Measurements from ENCODE around the gene SUMO2. TPM values are rescaled to one million over a fixed set of nuclear protein-coding genes. Genes with fewer than 3 reads are reported as not detected.
A peak's percentile ranks its signal among the peaks of the same experiment; 100 is the strongest.

SUMO2 gene
- total and polyA plus RNA-seq, 10 of the 15 experiments (the other 5 are each of a cell fraction or from before 2014, with no cell fraction given): 163 to 803 (median 555) TPM

GRCh38 chr17:75152523-75152921 is 30.2 kb downstream of the SUMO2 start:
- Histone ChIP-seq H3K9me3 (replicated peaks; ENCODE audit: control insufficient read depth, insufficient read depth, low read length) (no peaks in the 10 kb centered on the region), H3K4me3 (peak overlapping the region; percentile 90), H3K36me3 (ENCODE audit: control insufficient read depth in 2 of 2, insufficient read depth in 2 of 2, low read length in 1 of 2) (peaks cover 4 to 6% of the 10 kb centered on the region in 2 experiments; a peak in 3 of 4 replicates), H3K27ac (ENCODE audit: control insufficient read depth, insufficient read depth) (peak overlapping the region; percentile 90), H3K4me2 (ENCODE audit: control insufficient read depth, insufficient read depth) (peak overlapping the region; percentile 89), H3K79me2 (ENCODE audit: control insufficient read depth, insufficient read depth, low read length) (peaks cover 63% of the 10 kb centered on the region), H3K4me1 (ENCODE audit: control insufficient read depth, insufficient read depth, low read length) (peaks cover 6% of the 10 kb centered on the region), H4K20me1 (ENCODE audit: control insufficient read depth, insufficient read depth) (no peaks in the 10 kb centered on the region), H3K9ac (ENCODE audit: control insufficient read depth, insufficient read depth, low read length) (peak overlapping the region; percentile 91; the same call in 1 of the 2 replicates), H2AFZ (ENCODE audit: control insufficient read depth, low read depth, low read length) (no peak overlapping the region), H3K27me3 (replicated peaks in 1 of 2; ENCODE audit: control insufficient read depth in 2 of 2, insufficient read depth in 2 of 2, low read length in 1 of 2) (no peaks in the 10 kb centered on the region)
- SMC1A ChIA-PET (ENCODE audit: uncharacterized antibody, unreplicated experiment): no interaction called here
- CTCF ChIA-PET: interaction anchor here (0.9 kb wide), 1 partner anchor 137 kb away, joined by 3 read pairs; the partner anchor contains the start of gene SLC25A19
- TF ChIP-seq RELA (IDR thresholded peaks at IDR 0.05; ENCODE audit: borderline replicate concordance, partially characterized antibody) (no peak), CHD4 (IDR thresholded peaks at IDR 0.05) (no peak), NKRF (conservative IDR thresholded peaks at IDR 0.05) (no peak)
- TF ChIP-seq, protein P1, sequence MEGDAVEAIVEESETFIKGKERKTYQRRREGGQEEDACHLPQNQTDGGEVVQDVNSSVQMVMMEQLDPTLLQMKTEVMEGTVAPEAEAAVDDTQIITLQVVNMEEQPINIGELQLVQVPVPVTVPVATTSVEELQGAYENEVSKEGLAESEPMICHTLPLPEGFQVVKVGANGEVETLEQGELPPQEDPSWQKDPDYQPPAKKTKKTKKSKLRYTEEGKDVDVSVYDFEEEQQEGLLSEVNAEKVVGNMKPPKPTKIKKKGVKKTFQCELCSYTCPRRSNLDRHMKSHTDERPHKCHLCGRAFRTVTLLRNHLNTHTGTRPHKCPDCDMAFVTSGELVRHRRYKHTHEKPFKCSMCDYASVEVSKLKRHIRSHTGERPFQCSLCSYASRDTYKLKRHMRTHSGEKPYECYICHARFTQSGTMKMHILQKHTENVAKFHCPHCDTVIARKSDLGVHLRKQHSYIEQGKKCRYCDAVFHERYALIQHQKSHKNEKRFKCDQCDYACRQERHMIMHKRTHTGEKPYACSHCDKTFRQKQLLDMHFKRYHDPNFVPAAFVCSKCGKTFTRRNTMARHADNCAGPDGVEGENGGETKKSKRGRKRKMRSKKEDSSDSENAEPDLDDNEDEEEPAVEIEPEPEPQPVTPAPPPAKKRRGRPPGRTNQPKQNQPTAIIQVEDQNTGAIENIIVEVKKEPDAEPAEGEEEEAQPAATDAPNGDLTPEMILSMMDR (IDR thresholded peaks at IDR 0.05 in 2 of 3, conservative IDR thresholded peaks at IDR 0.05 in 1 of 3; ENCODE audit: control insufficient read depth in 2 of 3, extremely low read depth in 1 of 3, insufficient read depth in 1 of 3, low read depth in 3 of 3, low read length in 3 of 3): no peak
- intact Hi-C loops (cut with micrococcal nuclease; ENCODE audit: unreplicated experiment) (no loop called here), in situ Hi-C loops (cut with MboI) (no loop called here)
- RAD21 ChIA-PET (ENCODE audit: unreplicated experiment): interaction anchor here (0.6 kb wide), 1 partner anchor 167 kb away, joined by 3 read pairs; no protein-coding TSS in a partner anchor
- POLR2A ChIA-PET: interaction anchor here (0.5 to 0.6 kb wide), 2 partner anchors 19 to 99 kb away, joined by 3 to 4 read pairs; no protein-coding TSS in a partner anchor
- ATAC-seq (no peak), FAIRE-seq (no peak), DNase-seq (ENCODE audit: low read depth, low spot score) (no peak)
- under 1% methylated on average over 6 of the region's 6 CpGs for WGBS (ENCODE audit: insufficient coverage, insufficient replicate concordance, low lambda C conversion rate, missing lambda C conversion rate)
- BruUV-seq (replicated peaks): TSS peak; percentile 71
